ENCODE measurements around the gene OTUB1.

OTUB1 gene

DNA sequence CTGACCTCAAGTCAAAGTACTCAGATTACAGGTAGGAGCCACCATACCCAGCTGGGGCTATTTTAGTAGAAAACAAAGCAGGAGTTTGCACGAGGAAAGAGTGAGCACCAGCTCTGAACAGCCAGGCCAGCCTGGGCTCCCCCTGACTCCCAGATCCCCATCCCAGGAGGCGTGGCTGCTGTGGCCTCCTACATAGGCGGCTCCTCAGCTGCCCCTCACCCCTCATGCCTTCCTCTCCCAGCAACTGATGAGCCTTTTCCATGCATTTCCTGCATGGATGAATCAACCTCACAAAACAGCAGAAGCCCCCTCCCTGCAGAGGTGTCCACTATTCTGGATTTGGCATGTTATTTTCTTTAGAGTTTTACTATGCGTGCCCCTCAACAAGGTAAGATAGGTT is 39.0 kb downstream of the OTUB1 start:
- DNase-seq (ENCODE audit: low spot score) = no peak

DNA sequence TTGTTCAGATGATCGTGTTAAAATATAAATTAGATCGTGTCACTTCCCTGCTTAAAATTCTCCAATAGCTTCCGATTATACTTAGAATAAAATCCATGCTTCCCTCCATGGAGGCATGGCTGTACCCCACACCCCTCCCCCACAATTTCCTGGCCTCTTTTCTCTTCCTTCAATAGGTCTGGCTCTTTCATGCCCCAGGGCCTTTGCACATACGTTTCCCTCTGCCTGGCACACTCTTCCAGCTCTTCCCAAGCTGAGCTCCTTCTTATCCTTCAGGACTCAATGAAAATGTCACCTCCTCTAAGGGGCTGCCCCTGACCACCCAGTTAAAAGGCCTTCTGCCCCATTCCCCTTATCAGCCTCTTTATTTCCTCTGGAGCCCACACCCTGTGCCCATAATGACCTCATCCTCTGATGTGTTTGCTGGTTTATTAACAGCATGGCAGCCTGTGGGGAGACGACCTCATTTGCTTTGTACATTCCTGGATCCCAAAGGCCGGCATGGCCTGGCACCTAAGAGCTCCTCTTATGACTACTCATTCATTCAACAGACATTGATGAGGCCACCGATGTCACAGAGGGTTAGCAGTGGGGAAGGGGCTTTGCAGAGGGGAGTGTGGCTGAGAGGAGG is 40.5 kb downstream of the OTUB1 start:
- DNase-seq (ENCODE audit: low spot score) = no peak

DNA sequence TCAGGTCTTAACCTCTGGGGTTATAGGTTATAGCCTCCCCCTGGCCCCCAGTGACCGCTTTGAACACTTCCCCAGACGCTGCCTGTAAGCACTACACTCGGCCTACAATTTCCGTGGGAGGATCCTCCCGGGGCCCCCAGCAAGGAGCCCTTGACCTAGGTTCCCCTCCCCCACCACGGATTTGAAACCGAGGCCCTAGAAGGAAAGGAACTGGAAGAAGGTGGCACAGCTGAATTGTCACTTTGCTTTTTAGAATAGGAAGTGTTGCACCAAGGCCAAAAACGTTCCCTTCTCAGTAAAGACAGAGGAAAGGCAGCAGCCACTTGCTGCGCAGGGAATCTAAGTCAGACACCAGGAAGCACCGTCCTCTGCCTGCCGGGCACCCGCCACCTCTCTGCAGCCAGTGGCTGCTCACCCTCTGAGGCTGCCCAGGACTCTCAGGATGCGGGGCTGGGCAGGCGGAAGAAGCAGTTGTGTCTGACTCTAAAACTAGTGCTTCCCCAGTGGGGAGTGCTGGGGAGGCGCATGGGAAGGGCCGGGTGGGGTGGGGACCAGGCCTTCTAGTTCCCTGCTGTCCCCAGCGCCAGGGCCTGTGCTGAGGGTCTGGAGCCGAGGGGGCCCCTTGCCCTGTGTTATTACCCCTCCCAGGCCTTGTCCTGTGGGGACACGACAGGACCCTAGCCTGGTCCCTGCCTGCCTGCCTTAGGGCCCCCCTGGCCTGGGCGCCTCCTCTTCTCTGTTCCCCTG is 41.6 kb downstream of the OTUB1 start:
- DNase-seq (ENCODE audit: low spot score) = no peak

DNA sequence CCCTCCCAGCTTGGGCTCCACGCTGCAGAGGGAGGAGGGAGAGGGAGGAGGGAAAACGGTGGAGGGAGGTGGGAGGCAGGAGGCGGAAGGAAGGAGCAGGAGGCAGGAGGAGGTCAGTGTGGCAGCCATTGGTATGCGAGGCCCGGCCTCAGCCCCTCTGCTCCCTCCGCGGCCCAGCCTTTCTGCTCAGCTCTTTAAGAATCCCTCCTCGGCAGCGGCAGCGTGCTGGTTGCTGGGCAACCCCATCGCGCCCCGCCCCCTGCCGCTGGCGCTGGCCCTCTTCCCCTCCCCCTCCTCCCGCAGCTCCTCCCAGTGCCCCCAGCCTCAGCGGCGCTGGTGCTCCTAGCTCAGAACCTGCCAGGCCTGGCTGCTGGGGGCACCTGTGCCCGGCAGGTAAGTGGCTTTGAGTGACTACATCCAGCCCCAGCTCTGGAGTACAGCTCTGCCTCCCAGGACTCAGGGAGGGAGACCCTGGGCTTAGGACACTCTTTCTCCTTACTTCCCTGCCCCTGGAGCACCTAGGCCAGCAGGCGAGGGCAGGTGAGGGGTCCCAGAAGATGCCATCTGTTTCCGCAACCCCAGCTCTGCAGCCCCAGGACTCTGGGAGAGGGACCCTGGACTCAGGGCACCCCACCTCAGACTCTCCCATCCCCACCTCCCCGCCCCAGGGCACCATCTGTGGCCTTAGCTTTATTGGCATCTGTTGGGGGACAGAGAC is 42.3 kb downstream of the OTUB1 start:
- DNase-seq (ENCODE audit: low spot score) = no peak

DNA sequence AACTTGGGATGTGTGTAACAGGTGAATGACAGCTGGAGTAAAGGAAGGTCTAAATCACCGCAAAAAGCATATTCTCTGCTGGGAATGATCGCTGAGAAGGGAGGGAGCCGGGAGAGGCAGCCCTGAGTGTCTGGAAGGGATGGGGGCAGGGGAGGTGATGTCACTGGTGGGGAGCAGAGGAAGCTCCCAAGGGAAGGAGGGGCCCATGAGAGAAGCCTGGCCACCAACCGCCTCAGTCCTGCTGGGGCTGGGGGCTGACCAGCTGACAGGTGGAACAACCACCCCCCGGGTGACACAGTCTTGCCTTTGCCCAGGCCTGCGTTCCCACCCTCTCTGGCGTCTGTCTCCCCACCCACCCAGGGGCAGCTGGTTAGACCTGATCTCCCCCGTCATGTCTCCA is 43.5 kb downstream of the OTUB1 start:
- no peak for DNase-seq (ENCODE audit: low spot score)

DNA sequence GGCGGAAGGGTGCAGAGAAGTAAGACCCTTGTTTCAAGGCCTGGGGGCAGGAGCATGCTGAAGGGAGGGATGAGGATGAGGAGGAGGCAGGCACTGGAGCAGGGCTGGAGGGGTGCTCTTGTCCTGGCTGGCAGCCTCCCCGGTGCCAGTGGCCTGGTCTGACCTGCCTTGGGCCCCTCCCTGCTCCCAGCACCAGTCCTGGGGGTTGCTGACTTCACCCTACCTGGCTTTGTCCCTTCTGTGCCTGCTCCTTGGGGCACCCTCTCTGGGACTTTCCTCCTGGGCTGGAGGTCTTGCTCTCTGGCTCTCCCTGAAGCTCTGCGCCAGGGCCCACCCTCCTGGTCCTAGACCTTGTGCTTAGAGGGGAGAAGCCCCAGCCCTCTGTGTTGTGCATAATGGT is 44.8 kb downstream of the OTUB1 start:
- no peak for DNase-seq (ENCODE audit: low spot score)

DNA sequence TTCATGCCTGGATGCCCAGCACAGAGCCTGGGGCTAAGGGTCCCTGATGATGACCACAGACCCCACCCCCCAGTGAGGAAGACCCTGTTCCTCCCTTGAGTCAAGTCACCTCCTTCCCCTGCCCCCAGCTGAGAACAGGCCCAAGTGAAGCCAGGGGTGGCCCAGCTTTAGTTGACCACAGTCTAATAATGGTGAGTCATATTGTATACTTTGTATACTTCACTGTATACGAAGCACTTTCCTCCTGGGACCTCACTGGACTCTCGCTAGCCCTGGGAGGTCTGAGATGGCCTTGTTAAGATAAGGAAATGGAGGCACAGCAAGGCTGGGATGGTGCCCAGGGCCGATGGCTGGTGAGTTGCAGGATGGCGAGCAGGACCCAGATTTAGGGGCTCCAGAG is 45.8 kb downstream of the OTUB1 start:
- no peak for DNase-seq (ENCODE audit: low spot score)

DNA sequence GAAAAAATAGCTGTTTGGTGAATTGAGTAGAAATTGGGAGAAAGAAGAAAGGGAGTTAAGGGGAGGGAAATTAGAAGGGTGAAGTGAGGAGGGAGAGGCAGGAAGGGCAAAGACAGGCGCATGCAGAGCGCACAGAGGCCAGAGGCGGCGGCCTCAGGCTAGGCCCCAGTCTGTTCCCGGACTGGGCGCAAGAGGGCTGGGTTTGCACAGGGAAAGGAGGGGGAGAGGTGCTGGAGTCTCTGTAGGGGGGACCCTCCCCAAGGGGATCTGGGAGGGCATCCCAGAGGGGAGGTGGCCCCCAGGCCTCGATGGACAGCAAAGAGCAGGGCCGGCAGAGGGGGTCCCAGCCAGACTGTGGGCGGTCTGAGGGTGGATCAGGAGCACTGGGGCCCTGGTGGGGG is 48.2 kb downstream of the OTUB1 start:
- DNase-seq (ENCODE audit: low spot score) = no peak

DNA sequence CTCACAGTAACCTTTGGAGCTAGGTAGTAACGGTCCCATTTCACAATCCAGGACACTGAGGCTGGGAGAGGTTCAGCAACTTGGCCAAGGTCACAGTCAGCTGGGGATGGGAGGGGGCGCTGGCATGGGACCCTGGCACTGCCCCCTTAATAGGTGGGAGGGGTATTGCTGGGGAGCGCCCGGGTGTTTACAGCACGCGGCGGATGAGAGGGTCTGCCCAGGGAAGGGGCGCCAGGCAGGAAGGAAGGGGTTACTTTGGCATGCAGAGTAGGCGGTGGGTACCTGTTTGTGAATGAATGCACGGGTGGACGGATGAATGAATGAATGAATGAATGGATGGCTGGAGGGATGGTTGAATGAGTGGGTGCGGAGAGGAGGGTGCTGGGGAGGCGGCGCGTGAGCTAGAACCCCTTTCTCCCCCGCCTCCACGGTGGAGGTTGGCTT is 48.9 kb downstream of the OTUB1 start:
- no peak for DNase-seq (ENCODE audit: low spot score)

DNA sequence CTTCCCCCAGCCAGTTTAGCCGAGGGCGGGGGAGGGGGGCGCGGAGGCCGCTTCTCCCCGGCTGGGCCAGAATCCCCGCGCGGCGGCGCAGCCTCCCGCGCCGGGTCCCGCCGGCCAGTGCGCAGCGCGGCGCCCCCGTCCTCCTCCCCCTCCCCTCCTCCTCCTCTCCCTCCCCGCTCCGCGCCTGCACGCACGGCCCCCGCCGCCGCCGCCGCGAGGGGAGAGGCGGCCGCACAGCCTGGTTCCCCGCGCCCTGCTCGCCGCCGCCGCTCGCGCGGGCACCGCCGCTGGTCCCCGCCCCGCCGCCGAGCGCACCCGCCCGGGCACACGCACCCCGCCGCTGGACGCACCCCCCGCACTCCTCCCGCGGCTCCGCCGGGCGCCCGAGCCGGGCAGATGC is 49.3 kb downstream of the OTUB1 start, which contains the start of gene FLRT1:
Gene FLRT1, plus strand, starts transcription at position 356 of the 400 bp plus-strand sequence. CDS start 80,337 bp downstream, outside the sequence.
- DNase-seq (ENCODE audit: low spot score) = no peak

DNA sequence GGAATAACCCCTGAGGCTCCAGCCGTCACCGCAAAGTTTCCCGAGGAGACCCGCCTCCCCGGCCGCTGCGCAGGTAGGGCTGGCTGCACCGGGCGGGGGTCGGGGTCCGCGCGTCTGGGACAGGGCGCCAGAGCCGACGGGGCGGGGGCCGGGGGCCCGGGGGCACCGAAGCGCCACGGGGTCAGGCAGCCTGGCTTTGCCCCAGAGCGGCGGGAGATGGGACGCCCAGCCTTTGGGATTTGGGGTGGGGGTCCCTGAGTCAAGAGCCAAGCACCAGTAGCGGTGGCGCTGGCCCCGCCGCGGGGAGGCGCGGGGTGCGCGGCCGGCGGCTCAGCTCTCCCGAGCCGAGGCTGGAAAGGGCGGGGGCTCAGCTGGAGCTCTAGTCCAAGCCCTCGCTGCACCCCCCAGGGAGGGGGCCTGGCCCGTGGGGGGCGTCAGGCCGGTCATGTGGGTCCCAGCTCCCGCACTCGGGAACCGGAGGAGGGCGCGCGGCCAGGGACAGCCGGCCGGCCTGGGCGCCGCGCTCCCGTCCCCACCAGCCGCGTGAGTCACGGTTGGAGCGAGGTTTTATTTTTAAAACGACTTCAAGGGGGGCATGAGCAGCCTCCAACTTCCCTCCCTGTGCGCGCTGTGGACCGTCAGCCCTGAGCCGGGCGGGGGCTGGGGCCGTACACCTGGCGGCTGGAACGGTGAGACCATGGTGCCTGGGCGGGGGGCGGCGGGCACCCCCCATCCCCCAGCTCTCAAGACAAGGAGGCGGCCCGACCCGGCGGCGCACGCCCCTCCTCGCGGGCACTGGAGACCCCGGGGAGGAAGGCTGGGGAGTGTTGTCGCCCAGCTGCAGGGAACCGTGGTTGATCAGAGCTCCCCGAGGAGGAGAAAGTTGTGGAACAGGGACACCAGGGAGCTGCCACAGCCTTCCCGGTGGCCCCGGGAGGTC is 50.1 kb downstream of the OTUB1 start:
- DNase-seq (ENCODE audit: low spot score) = peak; percentile 22

DNA sequence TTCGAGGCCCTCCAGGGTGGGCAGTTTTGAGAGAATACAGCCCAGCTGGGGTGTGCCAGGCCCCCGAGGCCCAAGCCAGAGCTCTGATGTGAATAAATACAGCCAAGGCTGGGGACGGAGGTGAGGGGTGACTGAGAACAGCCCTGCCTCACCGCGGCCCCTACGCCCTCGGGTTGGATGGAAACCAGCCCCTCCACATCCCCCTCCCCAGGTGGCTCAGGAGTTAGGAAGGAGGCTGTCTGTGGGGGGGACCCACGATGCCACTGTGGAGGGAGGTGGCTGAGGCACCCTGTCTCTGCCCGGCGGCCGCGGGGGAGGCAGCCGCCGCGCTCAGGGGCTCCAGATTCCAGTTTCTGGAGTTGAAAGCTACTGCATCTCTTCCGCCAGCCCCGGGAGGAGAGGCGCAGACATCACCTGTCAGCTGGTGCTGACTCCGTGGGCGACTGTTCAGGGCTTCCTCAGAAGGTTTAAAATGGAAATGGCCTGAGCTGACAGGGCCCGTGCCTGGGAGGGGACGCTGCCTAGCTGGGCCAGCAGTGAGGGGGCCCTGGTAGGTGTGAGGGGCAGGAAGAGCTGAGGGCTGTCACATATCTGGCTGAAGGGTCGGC is 50.9 kb downstream of the OTUB1 start:
- no peak for DNase-seq (ENCODE audit: low spot score)

DNA sequence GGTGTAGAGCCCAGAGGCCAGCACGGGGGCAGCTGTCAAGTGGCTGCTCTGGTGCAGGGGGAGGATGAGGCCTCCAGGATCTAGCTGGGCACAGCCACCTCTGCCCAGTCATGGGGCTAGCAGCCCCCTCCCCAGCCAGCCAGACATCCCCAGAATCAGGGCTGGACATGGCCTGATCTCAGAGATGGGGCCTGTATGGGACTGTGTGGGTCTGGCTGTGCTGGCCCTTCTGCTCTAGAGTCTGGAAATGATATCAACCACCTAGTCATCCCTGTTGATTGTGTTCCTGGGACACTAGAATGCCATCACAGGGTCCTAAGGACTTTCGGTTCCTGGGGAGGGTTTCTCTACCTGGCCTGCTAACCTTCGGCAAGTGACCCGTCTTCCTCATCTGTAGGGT is 52.3 kb downstream of the OTUB1 start:
- DNase-seq (ENCODE audit: low spot score) = no peak

DNA sequence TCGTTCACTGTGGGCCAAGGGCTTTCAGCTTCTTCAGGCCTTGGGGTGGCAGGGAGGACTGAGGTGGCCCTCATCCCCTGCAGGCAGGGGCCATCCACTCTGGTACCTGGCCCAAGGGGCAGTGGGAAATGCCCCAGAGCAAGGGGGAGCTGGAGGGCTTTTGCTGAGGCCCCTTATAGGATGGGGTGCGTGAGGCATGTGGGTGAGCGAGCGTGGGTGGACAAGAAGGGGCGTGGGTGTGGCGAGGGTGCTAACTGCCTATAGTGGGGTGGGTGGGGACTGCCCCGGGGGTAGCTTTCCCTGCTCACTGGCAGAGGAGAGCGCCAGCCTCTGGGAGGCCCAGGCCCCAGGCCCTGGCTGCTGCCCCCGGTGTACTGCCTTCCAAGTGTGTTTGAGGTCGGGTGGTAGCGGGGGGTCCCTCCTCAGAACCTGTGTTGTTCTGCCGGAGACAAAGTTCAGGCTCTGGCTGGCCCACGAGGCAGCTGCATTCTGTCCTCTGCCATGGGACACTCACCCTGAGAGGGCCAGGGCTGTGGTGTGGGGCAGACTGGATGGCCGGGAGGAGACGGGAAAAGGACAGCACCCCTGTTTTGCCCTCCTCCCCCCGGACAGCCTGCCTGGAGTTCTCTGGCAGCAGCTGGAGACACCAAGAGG is 52.9 kb downstream of the OTUB1 start:
- no peak for DNase-seq (ENCODE audit: low spot score)

DNA sequence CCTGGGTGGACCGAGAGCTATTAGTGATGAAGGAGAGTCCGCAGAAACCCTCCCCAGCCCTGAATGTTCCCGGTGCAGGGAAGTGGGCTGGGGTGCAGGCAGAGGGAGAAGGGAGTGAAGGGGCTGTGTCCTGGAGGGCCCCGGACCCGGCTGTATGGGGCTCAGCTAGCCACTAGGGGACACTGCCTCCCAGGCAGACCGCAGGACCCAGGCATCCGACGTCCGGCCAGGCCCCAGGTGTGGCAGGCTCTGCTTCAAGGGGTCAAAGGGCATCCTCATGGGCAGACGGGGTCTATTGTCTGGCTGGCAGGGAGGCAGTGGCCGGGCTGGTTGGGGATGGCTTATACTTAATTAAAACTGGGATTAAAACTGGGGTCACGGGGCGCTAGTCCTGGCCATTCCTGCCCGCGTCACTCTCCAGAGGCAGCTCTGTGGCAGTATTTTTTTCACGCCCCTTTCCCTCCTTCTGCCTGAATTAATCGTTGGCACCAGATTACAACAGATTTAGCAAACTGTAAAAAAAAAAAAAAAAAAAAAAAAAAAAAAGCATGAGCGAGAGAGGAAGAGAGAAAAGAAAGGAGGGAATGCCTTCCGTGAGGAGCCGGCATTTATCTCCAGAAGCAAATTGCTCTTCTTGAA is 54.6 kb downstream of the OTUB1 start:
- no peak for DNase-seq (ENCODE audit: low spot score)

DNA sequence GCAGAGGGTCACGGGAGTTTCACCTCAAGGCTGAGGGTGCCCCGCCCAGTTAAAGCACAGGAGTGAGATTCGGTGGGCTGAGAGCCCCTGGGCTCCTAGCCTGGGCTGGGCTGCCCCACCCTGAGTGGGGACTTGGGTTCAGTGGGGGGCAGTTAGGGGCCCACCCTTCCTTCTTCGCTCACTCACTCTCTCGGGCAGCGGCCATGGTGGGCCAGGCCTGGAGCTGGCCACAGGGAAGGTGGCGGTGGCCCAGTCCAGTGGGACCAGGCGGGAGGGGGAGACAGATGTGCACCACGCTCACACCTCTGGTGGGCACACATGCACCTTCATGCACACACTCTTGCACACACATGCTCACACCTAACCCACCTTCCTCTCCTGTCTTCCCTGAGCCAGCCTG is 55.6 kb downstream of the OTUB1 start:
- no peak for DNase-seq (ENCODE audit: low spot score)

DNA sequence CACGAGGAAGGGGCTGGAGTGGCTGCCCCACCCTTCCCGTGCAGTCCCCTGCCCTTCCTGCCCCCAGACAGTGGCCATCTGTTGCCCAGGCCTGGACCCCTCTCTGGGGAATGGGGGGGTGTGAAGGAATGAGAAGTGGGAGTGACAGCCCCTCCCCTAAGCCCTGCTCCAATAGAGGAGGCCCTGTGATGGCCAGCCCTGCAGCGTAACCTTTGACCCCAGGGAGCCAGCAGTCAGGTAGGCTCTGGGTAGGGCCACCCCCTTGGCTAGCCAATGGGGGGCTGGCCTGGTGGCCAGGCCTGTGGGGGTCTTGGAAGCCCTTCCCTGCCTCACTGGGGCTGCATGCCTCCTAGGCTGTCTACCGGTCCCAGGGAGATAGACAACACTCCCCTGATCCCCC is 56.1 kb downstream of the OTUB1 start:
- DNase-seq (ENCODE audit: low spot score) = no peak

DNA sequence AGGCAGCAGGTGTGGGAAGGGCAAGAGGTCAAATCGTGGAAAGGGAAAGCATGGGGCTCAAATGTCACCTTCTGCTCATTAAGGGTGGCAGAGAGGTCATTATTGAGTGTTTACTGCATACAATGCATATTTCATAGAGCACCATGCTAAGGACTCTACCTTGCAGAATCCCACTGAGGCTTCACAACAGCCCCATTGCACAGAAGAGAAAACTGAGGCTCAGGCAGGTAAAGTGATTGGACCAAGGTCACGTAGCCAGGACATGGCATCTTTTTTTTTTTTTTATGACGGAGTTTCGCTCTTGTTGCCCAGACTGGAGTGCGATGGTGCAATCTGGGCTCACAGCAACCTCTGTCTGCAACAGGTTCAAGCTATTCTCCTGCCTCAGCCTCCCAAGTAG is 57.3 kb downstream of the OTUB1 start:
- no peak for DNase-seq (ENCODE audit: low spot score)

DNA sequence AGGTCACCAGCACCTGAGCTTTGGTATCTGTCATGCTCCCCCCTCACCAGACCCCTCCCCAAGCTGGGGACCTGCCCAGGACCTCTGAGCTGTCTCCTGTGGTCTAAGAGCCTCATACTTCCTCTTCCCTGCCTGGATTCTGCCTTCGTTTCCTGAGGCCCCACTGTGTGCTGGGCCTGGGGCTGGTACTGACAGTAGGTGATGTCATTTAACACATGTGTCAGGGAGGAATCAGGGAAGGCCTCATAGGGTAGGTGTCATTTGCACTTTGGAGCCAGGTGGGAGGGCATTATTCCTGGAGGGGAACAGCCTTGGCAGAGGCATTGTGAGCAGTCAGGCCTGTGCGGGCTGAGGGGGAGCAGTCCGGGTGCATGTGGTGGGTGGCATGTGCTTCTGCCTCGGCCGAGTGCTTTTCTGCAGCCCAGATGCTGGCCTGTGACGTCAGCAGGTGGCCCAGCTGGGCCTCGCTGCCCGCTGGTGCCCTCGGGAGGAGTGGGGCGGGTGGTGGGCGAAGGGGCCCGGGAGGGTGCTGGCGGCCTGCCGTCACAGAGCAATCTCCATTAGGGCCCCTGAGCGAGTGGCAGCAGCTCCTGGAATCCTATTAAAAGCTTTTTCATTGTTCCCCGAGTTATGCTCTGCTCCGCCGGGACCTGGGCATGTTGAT is 58.6 kb downstream of the OTUB1 start:
- no peak for DNase-seq (ENCODE audit: low spot score)

DNA sequence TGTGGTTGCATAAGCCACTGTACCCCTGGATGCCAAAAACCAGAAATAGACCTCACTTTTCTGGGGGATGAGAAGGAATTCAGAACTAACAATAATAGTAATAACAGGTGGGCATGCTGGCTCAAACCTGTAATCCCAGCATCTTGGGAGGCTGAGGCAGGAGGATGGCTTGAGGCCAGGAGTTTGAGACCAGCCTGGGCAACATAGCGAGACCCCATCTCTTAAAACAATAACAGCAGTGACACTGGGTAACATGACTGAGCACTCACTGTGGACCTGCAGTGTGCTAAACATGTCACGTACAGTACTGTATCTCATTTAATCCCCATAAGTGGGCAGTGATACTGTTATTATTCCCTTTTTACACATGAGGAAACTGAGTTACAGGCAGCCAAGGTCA is 59.5 kb downstream of the OTUB1 start:
- no peak for DNase-seq (ENCODE audit: low spot score)
